HEK293 (cell line): ENCODE data around the gene ANKRD63.

Experiments
- ZFHX2 ChIP-seq: fragments of 450-650 bp; formaldehyde crosslinking; conservative IDR thresholded peaks from 2 replicates; pipeline ENCODE4 v1.5.1; 2016; ENCODE audit warnings: missing biosample characterization, missing genetic modification characterization
- ZNF660 ChIP-seq: fragments of 450-650 bp; IDR thresholded peaks from 2 replicates; pipeline ENCODE4 v1.5.1; 2018; ENCODE audit warnings: missing biosample characterization, mild to moderate bottlenecking, missing genetic modification characterization
- TF ChIP-seq, protein P1 (sequence below): fragments of 450-650 bp; formaldehyde crosslinking; IDR thresholded peaks from 2 replicates; pipeline ENCODE4 v1.5.1; 2016; ENCODE audit warnings: missing biosample characterization, missing genetic modification characterization

DNA sequence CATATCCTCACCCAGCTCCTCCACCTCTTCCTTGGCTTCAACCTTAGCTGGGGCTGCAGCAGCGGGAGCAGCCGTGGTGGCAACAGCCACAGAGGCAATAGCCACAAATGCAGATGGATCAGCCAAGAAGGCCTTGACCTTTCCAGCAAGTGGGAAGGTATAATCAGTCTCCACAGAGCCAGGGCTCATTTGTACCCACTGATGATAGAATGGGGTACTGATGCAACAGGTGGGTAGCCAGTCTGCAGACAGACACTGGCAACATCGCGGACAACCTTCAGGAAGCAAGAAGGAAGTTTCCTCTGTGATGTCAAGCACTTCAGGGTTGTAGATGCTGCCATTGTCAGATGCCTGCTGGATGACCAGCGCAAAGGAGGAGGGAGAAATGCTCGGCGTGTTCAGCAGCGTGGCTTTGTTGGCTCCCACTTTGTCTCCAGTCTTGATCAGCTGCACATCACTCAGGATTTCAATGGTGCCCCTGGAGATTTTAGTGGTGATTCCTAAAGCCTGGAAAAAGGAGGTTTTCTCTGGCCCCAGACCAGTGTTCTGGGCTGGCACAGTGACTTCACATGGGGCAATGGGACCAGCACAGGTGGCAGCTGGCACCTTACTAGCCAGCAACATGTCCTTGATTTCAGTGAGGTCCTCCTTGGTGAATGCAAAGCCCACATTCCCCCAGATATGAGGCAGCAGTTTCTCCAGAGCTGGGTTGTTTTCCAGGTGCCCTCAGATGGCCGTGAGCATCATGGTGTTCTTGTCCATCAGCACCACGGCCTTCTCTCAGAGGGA lies 29.7 kb upstream of the ANKRD63 start:
- TF ChIP-seq, protein P1, sequence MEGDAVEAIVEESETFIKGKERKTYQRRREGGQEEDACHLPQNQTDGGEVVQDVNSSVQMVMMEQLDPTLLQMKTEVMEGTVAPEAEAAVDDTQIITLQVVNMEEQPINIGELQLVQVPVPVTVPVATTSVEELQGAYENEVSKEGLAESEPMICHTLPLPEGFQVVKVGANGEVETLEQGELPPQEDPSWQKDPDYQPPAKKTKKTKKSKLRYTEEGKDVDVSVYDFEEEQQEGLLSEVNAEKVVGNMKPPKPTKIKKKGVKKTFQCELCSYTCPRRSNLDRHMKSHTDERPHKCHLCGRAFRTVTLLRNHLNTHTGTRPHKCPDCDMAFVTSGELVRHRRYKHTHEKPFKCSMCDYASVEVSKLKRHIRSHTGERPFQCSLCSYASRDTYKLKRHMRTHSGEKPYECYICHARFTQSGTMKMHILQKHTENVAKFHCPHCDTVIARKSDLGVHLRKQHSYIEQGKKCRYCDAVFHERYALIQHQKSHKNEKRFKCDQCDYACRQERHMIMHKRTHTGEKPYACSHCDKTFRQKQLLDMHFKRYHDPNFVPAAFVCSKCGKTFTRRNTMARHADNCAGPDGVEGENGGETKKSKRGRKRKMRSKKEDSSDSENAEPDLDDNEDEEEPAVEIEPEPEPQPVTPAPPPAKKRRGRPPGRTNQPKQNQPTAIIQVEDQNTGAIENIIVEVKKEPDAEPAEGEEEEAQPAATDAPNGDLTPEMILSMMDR (tag by site-specific recombination): no peak
- TF ChIP-seq ZNF660 (tag by site-specific recombination) (no peak), ZFHX2 (no peak)
